ENCODE data around the gene NCAN. TPM values are rescaled to one million over a fixed set of nuclear protein-coding genes. Genes with fewer than 3 reads are reported as not detected.

Gene NCAN
- total RNA-seq, 1 experiment from 2014 or later = 0.15 TPM

- Histone ChIP-seq H3K4me1 (ENCODE audit: insufficient read depth, low read length) (no peaks in the 10 kb centered on the region; the same call in 1 of the 2 replicates), H3K79me2 (ENCODE audit: low read length) (no peaks in the 10 kb centered on the region), H3K27ac (ENCODE audit: low read length) (no peak overlapping the region), H4K20me1 (ENCODE audit: low read length) (no peaks in the 10 kb centered on the region), H3K36me3 (ENCODE audit: low read depth, low read length) (no peaks in the 10 kb centered on the region), H3K27me3 (ENCODE audit: low read length) (0 out of 2 replicates have a peak, but pooled peaks cover 4% of the 10 kb centered on the region), H3K4me3 (ENCODE audit: low read length) (peak overlapping the region; percentile 52; the same call in 1 of the 2 replicates), H3K9me3 (ENCODE audit: low read length) (no peaks in the 10 kb centered on the region), H3F3A (ENCODE audit: low read length, unreplicated experiment) (no peaks in the 10 kb centered on the region), H3K9ac (ENCODE audit: low read length) (no peak overlapping the region), H2AFZ (ENCODE audit: low read length) (peak overlapping the region; percentile 71), H3K4me2 (ENCODE audit: low read length) (peak overlapping the region; percentile 75), H3K9me2 (replicated peaks; ENCODE audit: low read length) (no peaks in the 10 kb centered on the region)
- intact Hi-C loops (cut with micrococcal nuclease) = no loop called here
- ATAC-seq (peak; percentile 87), DNase-seq (peak; percentile 67)
- POLR2A ChIA-PET (ENCODE audit: unreplicated experiment) = no interaction called here
- CTCF ChIA-PET = no interaction called here
- TF ChIP-seq CTCF (conservative IDR thresholded peaks at IDR 0.05; ENCODE audit: low read depth, low read length) (peak; percentile 70), EZH2 (IDR thresholded peaks at IDR 0.05; ENCODE audit: low read length, unreplicated experiment) (no peak)
- no TSS peak for BruUV-seq (replicated peaks)
Measured at GRCh38 chr19:19224852-19225494, 13.2 kb downstream of the NCAN start.

GRCh38 chr19:19226204-19226603 lies 14.4 kb downstream of the NCAN start:
- H3K27me3 ChIP-seq (ENCODE audit: low read length) = 0 out of 2 replicates have a peak, but pooled peaks cover 4% of the 10 kb centered on the region
- no peaks in the 10 kb centered on the region for H4K20me1 ChIP-seq (ENCODE audit: low read length)
- no peak overlapping the region for H2AFZ ChIP-seq (ENCODE audit: low read length)
- H3F3A ChIP-seq (ENCODE audit: low read length, unreplicated experiment) = no peaks in the 10 kb centered on the region
- DNase-seq (no peak), ATAC-seq (no peak)
- no peaks in the 10 kb centered on the region for H3K79me2 ChIP-seq (ENCODE audit: low read length)
- CTCF ChIA-PET = no interaction called here
- no peaks in the 10 kb centered on the region for H3K9me2 ChIP-seq (replicated peaks; ENCODE audit: low read length)
- H3K4me2 ChIP-seq (ENCODE audit: low read length) = no peak overlapping the region
- H3K4me1 ChIP-seq (ENCODE audit: insufficient read depth, low read length) = no peaks in the 10 kb centered on the region; the same call in 1 of the 2 replicates
- POLR2A ChIA-PET (ENCODE audit: unreplicated experiment) = no interaction called here
- no TSS peak for BruUV-seq (replicated peaks)
- intact Hi-C loops (cut with micrococcal nuclease) = no loop called here
- TF ChIP-seq CTCF (conservative IDR thresholded peaks at IDR 0.05; ENCODE audit: low read depth, low read length) = no peak
- TF ChIP-seq EZH2phosphoT487 (IDR thresholded peaks at IDR 0.05; ENCODE audit: borderline replicate concordance, low read length) = no peak
- TF ChIP-seq EZH2 (IDR thresholded peaks at IDR 0.05; ENCODE audit: low read length, unreplicated experiment) = no peak
- H3K9me3 ChIP-seq (ENCODE audit: low read length) = no peaks in the 10 kb centered on the region
- H3K27ac ChIP-seq (ENCODE audit: low read length) = no peak overlapping the region
- H3K9ac ChIP-seq (ENCODE audit: low read length) = no peak overlapping the region
- no peaks in the 10 kb centered on the region for H3K36me3 ChIP-seq (ENCODE audit: low read depth, low read length)
- H3K4me3 ChIP-seq (ENCODE audit: low read length) = no peak overlapping the region

- intact Hi-C loops (cut with micrococcal nuclease) = no loop called here
- no peak for DNase-seq
- Histone ChIP-seq H3K4me2 (ENCODE audit: low read length) (no peak overlapping the region), H3K9me2 (replicated peaks; ENCODE audit: low read length) (no peaks in the 10 kb centered on the region), H3K4me1 (ENCODE audit: insufficient read depth, low read length) (no peaks in the 10 kb centered on the region; the same call in 1 of the 2 replicates), H3K36me3 (ENCODE audit: low read depth, low read length) (no peaks in the 10 kb centered on the region), H3K79me2 (ENCODE audit: low read length) (no peaks in the 10 kb centered on the region), H4K20me1 (ENCODE audit: low read length) (no peaks in the 10 kb centered on the region), H3K9me3 (ENCODE audit: low read length) (no peaks in the 10 kb centered on the region), H2AFZ (ENCODE audit: low read length) (no peak overlapping the region), H3K27ac (ENCODE audit: low read length) (no peak overlapping the region), H3F3A (ENCODE audit: low read length, unreplicated experiment) (no peaks in the 10 kb centered on the region), H3K4me3 (ENCODE audit: low read length) (no peak overlapping the region), H3K27me3 (ENCODE audit: low read length) (0 out of 2 replicates have a peak, but pooled peaks cover 4% of the 10 kb centered on the region), H3K9ac (ENCODE audit: low read length) (no peak overlapping the region)
- CTCF ChIA-PET = no interaction called here
- POLR2A ChIA-PET (ENCODE audit: unreplicated experiment) = no interaction called here
- ATAC-seq = no peak
- BruUV-seq (replicated peaks) = no TSS peak
- TF ChIP-seq EZH2phosphoT487 (IDR thresholded peaks at IDR 0.05; ENCODE audit: borderline replicate concordance, low read length) (no peak), EZH2 (IDR thresholded peaks at IDR 0.05; ENCODE audit: low read length, unreplicated experiment) (no peak), CTCF (conservative IDR thresholded peaks at IDR 0.05; ENCODE audit: low read depth, low read length) (no peak)
Measured at GRCh38 chr19:19226663-19227062, 14.9 kb downstream of the NCAN start.

Data from PC-3 (cell line).